OCI-LY7 (cell line): ENCODE data around the gene CCL3. TPM values are rescaled to one million over a fixed set of nuclear protein-coding genes. Genes with fewer than 3 reads are reported as not detected.
A peak's percentile ranks its signal among the peaks of the same experiment; 100 is the strongest.
"Not testable (repeated sequence)": the region's sequence is repeated elsewhere in the genome, so short reads cannot be mapped to it uniquely, and the experiment has no call there.

Experiments
- BruUV-seq: library from RNA; stranded (reverse); fragments of 400-500 nt; replicated peaks from 2 replicates; lab custom pipeline; 2021; lab: Mats Ljungman, UMichigan
- CTCF ChIA-PET: fragments of 300-600 bp; sonication (Branson Sonifier 250); formaldehyde crosslinking; loops from one replicate; lab custom pipeline; 2022; ENCODE audit warnings: antibody characterized with exemption; ENCODE audit not compliant: unreplicated experiment; lab: Charles Lee
- POLR2A ChIA-PET: fragments of 300-600 bp; sonication (Branson Sonifier 250); formaldehyde crosslinking; loops from one replicate; lab custom pipeline; 2022; ENCODE audit warnings: antibody characterized with exemption; lab: Charles Lee
- DNase-seq: peaks from one replicate; pipeline ENCODE4 v3.0.0-alpha.2; 2015; ENCODE audit warnings: low spot score
- H2AFZ ChIP-seq: fragments of 200-600 bp; sonication (generic), shearing (Covaris generic); 2 replicates; pipeline ENCODE4 v1.6.1; 2014; ENCODE audit warnings: mild to moderate bottlenecking, antibody characterized with exemption, low read length, moderate library complexity
- H3K27ac ChIP-seq: fragments of 200-600 bp; sonication (generic); 2 replicates; pipeline ENCODE4 v1.5.1; 2014; ENCODE audit warnings: mixed run types, low read depth, mild to moderate bottlenecking, moderate library complexity, low read length, inconsistent platforms; ENCODE audit not compliant: poor library complexity, severe bottlenecking
- H3K36me3 ChIP-seq: fragments of 200-600 bp; sonication (generic); 2 replicates; pipeline ENCODE4 v1.6.1; 2014; ENCODE audit warnings: mild to moderate bottlenecking, antibody characterized with exemption, low read length, moderate library complexity, mixed read lengths; ENCODE audit not compliant: insufficient read depth
- H3K4me1 ChIP-seq: fragments of 200-600 bp; sonication (generic); 2 replicates; pipeline ENCODE4 v1.5.1; 2014; ENCODE audit warnings: mild to moderate bottlenecking, low read length; ENCODE audit not compliant: insufficient read depth, poor library complexity, severe bottlenecking
- H3K4me2 ChIP-seq: fragments of 200-600 bp; sonication (generic); 2 replicates; pipeline ENCODE4 v1.6.1; 2014; ENCODE audit warnings: mild to moderate bottlenecking, low read length
- H3K4me3 ChIP-seq: fragments of 200-600 bp; sonication (generic); 2 replicates; pipeline ENCODE4 v1.5.1; 2014; ENCODE audit warnings: mild to moderate bottlenecking, low read depth, low read length; ENCODE audit not compliant: poor library complexity, severe bottlenecking
- H3K79me2 ChIP-seq: fragments of 200-600 bp; sonication (generic); 2 replicates; pipeline ENCODE4 v1.6.1; 2016; ENCODE audit warnings: low read depth, mild to moderate bottlenecking, low read length, moderate library complexity, mixed read lengths; ENCODE audit not compliant: insufficient read depth
- H3K9me2 ChIP-seq: fragments of 200-600 bp; sonication (generic); 2 replicates; pipeline ENCODE4 v1.6.1; 2016; ENCODE audit warnings: mild to moderate bottlenecking, low read length, mixed read lengths; ENCODE audit not compliant: insufficient read depth
- H3K9me3 ChIP-seq: fragments of 200-600 bp; sonication (generic); 2 replicates; pipeline ENCODE4 v1.6.1; 2014; ENCODE audit warnings: mild to moderate bottlenecking, mixed run types, low read length, mixed read lengths
- H4K20me1 ChIP-seq: fragments of 200-600 bp; sonication (generic); 2 replicates; pipeline ENCODE4 v1.6.1; 2014; ENCODE audit warnings: mild to moderate bottlenecking, antibody characterized with exemption, low read length, moderate library complexity, mixed read lengths; ENCODE audit not compliant: insufficient read depth
- EZH2phosphoT487 ChIP-seq: fragments of 200-600 bp; sonication (generic); IDR thresholded peaks from 2 replicates; pipeline ENCODE4 v1.6.1; 2018; ENCODE audit warnings: low read depth, borderline replicate concordance, mild to moderate bottlenecking, mixed run types, antibody characterized with exemption, low read length, moderate library complexity, mixed read lengths
- intact Hi-C: fragments of 100-400 bp; cut with micrococcal nuclease; formaldehyde crosslinking; loops from one replicate; pipeline ENCODE4 v1.10.0; 2022; ENCODE audit not compliant: unreplicated experiment
- total RNA-seq, 2 experiments: library from RNA; depleted of rRNA in 1 of 2; stranded (reverse); fragments of >200 nt in 1 of 2; shearing (Covaris generic) in 1 of 2; gene quantifications; 2 replicates each; pipeline ENCODE4 v1.2.3, GENCODE V29; 2014 to 2022
- TF ChIP-seq, protein P1 (sequence below): fragments of 200-600 bp; sonication (generic); conservative IDR thresholded peaks from 2 replicates; pipeline ENCODE4 v1.5.1; 2014; ENCODE audit warnings: mild to moderate bottlenecking, antibody characterized with exemption, low read length, moderate library complexity, mixed read lengths

CCL3 gene
- total RNA-seq, 2 experiments from 2014 or later = not detected

DNA sequence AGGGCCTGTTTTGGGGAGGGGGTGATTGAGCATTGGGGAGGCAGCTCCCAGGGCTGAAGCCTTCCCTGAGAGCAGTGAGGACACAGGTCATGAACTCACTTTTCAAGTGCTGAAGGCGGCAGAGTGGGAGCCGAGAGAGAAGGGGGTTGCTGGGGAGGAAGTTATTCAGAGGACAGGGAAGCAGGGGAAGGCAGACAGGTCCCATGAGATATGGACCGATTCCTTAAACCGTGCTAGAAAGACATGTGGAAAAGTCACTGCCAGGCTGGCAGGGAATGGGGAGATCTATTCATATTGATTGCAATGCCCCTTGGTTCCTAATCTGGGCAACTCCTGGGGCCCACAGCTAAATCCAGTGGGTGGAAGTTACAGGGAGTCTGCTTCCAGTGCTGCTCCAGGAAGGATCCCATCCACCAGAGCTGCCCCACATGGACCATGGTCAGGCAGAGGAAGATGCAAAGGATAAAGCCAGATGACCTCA, 14.8 kb upstream of the CCL3 start:
- H3K36me3 ChIP-seq = no peaks in the 10 kb centered on the region
- no peak overlapping the region for H2AFZ ChIP-seq
- H3K9me3 ChIP-seq = no peaks in the 10 kb centered on the region
- TF ChIP-seq, protein P1, sequence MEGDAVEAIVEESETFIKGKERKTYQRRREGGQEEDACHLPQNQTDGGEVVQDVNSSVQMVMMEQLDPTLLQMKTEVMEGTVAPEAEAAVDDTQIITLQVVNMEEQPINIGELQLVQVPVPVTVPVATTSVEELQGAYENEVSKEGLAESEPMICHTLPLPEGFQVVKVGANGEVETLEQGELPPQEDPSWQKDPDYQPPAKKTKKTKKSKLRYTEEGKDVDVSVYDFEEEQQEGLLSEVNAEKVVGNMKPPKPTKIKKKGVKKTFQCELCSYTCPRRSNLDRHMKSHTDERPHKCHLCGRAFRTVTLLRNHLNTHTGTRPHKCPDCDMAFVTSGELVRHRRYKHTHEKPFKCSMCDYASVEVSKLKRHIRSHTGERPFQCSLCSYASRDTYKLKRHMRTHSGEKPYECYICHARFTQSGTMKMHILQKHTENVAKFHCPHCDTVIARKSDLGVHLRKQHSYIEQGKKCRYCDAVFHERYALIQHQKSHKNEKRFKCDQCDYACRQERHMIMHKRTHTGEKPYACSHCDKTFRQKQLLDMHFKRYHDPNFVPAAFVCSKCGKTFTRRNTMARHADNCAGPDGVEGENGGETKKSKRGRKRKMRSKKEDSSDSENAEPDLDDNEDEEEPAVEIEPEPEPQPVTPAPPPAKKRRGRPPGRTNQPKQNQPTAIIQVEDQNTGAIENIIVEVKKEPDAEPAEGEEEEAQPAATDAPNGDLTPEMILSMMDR = no peak
- TF ChIP-seq EZH2phosphoT487 = no peak
- no peak overlapping the region for H3K27ac ChIP-seq
- no peak overlapping the region for H3K4me3 ChIP-seq
- peaks cover 15% of the 10 kb centered on the region for H3K4me1 ChIP-seq
- H4K20me1 ChIP-seq = no peaks in the 10 kb centered on the region
- no peaks in the 10 kb centered on the region for H3K79me2 ChIP-seq
- no peak for DNase-seq
- BruUV-seq = no TSS peak
- CTCF ChIA-PET = no interaction called here
- H3K9me2 ChIP-seq = no peaks in the 10 kb centered on the region
- POLR2A ChIA-PET = no interaction called here
- intact Hi-C loops = no loop called here
- H3K4me2 ChIP-seq = no peak overlapping the region

DNA sequence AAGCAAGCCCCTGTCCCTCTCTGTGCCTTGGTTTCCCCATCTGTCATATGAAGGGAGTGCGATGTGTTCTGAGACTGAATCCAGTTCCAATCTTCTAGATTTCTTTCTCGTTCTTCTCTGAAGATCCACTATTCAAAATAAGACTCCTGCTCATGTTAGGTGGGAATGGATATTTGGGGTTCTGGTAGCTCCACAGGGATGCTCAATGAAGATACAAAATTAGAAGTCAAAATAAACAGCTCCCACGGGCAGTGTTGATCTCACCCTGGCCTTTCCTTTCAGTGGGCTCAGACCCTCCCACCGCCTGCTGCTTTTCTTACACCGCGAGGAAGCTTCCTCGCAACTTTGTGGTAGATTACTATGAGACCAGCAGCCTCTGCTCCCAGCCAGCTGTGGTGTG, 14.3 kb upstream of the CCL3 start:
- H3K9me2 ChIP-seq, H3K9me3 ChIP-seq, H3K4me2 ChIP-seq, POLR2A ChIA-PET, CTCF ChIA-PET, H2AFZ ChIP-seq, H3K27ac ChIP-seq, H3K4me3 ChIP-seq, H3K79me2 ChIP-seq, DNase-seq, BruUV-seq, intact Hi-C loops, H4K20me1 ChIP-seq, H3K36me3 ChIP-seq: not testable (repeated sequence)
- H3K4me1 ChIP-seq = peaks cover 15% of the 10 kb centered on the region

DNA sequence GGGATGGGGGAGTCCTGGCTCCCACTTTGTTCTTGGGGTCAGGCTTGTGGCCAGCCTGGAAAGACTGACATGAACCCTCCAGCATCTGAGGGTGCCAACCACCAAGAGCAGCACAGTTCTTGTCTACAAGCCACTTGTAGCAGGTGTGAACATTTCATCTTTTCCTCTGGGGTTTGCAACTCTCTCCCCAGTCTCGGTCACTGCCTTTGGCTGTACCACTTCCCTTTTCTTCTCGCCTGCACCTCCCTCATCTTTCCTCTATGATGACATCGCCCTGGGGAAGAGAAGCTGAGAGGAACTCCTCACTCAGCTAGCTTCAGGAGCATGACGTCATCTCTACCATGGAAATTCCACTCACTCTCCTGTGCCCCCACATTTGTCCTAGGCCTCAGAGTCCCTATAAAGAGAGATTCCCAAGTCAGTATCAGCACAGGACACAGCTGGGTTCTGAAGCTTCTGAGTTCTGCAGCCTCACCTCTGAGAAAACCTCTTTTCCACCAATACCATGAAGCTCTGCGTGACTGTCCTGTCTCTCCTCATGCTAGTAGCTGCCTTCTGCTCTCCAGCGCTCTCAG, 13.5 kb upstream of the CCL3 start, which contains the start of gene CCL4:
Gene CCL4 (plus strand): TSS at position 427 of the 575 bp plus-strand sequence. CDS start 79 bp downstream, at position 506.
- H3K9me3 ChIP-seq, H3K27ac ChIP-seq, H3K36me3 ChIP-seq, H3K9me2 ChIP-seq, intact Hi-C loops, H4K20me1 ChIP-seq, POLR2A ChIA-PET, CTCF ChIA-PET, H3K4me2 ChIP-seq, H3K79me2 ChIP-seq, BruUV-seq, H3K4me3 ChIP-seq, H2AFZ ChIP-seq: not testable (repeated sequence)
- DNase-seq = peak; percentile 55
- H3K4me1 ChIP-seq = peaks cover 15% of the 10 kb centered on the region

DNA sequence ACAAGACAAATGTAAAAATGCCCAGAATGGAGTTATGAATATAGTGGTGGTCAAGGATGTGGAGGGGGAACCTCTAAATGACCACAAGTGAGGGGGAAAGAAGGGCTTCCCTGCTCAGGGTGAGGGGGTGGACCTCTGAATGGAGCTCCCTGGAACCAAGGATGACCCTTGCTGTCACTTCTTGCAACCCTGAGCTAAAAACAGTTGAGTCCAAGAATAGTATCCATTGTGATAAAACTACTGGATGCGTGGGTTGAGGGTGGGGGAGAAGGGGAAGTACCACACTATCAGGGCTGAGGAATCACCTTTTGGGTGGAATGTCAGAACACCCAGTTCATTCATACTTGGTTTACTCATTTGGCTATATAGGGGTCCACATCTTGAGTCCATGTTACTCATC, 9.1 kb upstream of the CCL3 start:
- H3K4me1 ChIP-seq = peaks cover 15% of the 10 kb centered on the region
- H3K27ac ChIP-seq, H3K4me3 ChIP-seq, H3K36me3 ChIP-seq, H3K4me2 ChIP-seq, BruUV-seq, H3K79me2 ChIP-seq, H3K9me3 ChIP-seq, intact Hi-C loops, H4K20me1 ChIP-seq, H2AFZ ChIP-seq, DNase-seq, CTCF ChIA-PET, H3K9me2 ChIP-seq: not testable (repeated sequence)
- POLR2A ChIA-PET = interaction anchor here (0.5 kb wide), 1 partner anchor 205 kb away, joined by 3 read pairs; no protein-coding TSS in a partner anchor
